ENCODE results near the gene VAT1L.

- TF ChIP-seq CTCF (IDR thresholded peaks at IDR 0.05) (no peak), POLR2A (IDR thresholded peaks at IDR 0.05) (no peak)
Observed at GRCh38 chr16:77967054-77967904, 178.9 kb downstream of the VAT1L start.

All from testis (tissue), 2 donors.